Epithelial cell of esophagus (primary cell): ENCODE data around the gene SLC9B1.

Source experiments
- DNase-seq: peaks from one replicate; pipeline ENCODE4 v3.0.0; 2010; ENCODE audit warnings: low read depth
- H3K4me3 ChIP-seq: 2 replicates; pipeline ENCODE4 v1.5.1; 2011; ENCODE audit warnings: mild to moderate bottlenecking, low read length, control low read depth
- TF ChIP-seq, protein P1 (sequence below): IDR thresholded peaks from 2 replicates; pipeline ENCODE4 v1.5.1; 2011; ENCODE audit warnings: low read depth, mild to moderate bottlenecking, low read length, control low read depth, inconsistent platforms; ENCODE audit not compliant: insufficient read depth; ENCODE audit errors: missing control alignments

SLC9B1 gene

DNA sequence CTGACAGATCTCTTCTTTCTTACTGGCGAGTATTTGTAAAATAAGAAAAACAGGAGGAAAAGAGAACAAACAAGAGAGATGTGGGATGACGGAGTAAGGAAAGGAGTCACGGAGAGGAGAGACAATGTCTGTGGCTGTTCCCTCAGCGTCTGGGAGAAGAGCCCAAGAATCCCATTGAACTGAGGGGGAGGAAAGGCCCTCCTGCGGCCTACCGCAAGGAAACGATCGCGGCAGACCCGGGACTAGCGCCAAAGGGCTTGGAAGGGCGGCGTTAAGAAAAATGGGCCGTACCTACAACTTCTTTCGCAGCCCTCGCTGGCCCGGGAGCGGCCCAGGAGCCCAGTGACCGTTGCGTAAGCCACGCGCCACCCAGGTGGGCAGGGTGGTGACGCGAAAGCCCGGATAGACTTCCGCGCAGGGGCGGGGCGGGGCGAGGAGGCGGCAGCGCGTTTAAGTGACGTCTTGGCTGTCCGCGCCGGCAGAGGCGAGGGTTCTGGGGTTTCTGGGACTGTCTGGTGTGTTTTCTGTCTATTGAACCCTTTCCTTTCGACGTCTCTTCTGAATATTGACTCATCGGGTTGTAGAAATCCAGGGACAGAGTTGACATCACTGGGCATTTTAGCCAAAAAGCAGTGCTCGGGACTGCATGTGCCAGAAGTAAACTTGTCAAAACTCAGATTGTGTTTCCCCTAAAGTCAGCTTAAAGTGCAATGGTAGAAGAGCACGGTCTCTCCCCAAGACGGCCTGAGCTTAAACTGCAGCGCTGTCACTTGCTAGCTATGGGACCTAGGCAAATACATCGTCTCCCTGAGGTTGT lies at the start of gene SLC9B1:
Gene SLC9B1 (minus strand): TSS at position 398 of the 817 bp plus-strand sequence. CDS start 27,994 bp downstream, outside the sequence.
- peak; percentile 98 for DNase-seq
- H3K4me3 ChIP-seq: peak within 1 kb of the TSS; percentile 65
- TF ChIP-seq, protein P1, sequence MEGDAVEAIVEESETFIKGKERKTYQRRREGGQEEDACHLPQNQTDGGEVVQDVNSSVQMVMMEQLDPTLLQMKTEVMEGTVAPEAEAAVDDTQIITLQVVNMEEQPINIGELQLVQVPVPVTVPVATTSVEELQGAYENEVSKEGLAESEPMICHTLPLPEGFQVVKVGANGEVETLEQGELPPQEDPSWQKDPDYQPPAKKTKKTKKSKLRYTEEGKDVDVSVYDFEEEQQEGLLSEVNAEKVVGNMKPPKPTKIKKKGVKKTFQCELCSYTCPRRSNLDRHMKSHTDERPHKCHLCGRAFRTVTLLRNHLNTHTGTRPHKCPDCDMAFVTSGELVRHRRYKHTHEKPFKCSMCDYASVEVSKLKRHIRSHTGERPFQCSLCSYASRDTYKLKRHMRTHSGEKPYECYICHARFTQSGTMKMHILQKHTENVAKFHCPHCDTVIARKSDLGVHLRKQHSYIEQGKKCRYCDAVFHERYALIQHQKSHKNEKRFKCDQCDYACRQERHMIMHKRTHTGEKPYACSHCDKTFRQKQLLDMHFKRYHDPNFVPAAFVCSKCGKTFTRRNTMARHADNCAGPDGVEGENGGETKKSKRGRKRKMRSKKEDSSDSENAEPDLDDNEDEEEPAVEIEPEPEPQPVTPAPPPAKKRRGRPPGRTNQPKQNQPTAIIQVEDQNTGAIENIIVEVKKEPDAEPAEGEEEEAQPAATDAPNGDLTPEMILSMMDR: no peak

- DNase-seq: peak; percentile 48
- TF ChIP-seq, protein P1: no peak
- no peak overlapping the region for H3K4me3 ChIP-seq
Measured at GRCh38 chr4:103067841-103068547, 48.5 kb upstream of the SLC9B1 start.

GRCh38 chr4:103060453-103061148 lies 41.1 kb upstream of the SLC9B1 start:
- DNase-seq: no peak
- TF ChIP-seq, protein P1: no peak
- H3K4me3 ChIP-seq: no peak overlapping the region

DNA sequence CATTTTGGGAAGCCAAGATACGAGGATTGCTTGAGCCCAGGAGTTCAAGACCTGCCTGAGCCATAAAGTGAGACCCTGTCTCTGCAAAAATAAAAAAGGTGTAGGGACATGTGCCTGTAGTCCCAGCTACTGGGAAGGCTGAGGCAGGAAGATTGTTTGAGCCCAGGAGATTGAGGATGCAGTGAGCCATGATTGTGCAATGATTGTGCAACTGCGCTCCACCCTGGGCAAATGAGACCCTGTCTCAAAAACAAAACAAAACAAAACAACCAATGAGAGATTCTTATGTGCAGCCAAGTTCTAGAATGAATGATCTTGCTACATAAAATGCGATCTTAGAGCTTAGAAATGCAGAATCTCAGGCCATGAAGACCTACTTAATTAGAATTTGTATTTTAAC lies 34.5 kb upstream of the SLC9B1 start:
- no peak overlapping the region for H3K4me3 ChIP-seq
- peak; percentile 21 for DNase-seq
- TF ChIP-seq, protein P1: no peak

- TF ChIP-seq, protein P1: no peak
- no peak for DNase-seq
Measured at GRCh38 chr4:103052779-103053178, 33.3 kb upstream of the SLC9B1 start.

GRCh38 chr4:103052145-103052544 lies 32.6 kb upstream of the SLC9B1 start:
- TF ChIP-seq, protein P1: no peak
- no peak overlapping the region for H3K4me3 ChIP-seq
- DNase-seq: no peak

More at GRCh38 chr4:103052779-103053178, 33.3 kb upstream of the SLC9B1 start:
- H3K4me3 ChIP-seq: no peak overlapping the region
